HCT116 (cell line): ENCODE results near the gene METTL22. TPM values are rescaled to one million over a fixed set of nuclear protein-coding genes. Genes with fewer than 3 reads are reported as not detected.

ENCODE experiments used
- ATAC-seq: fragments of 200-7000 bp; cut with Tn5 transposase; 2 replicates; pipeline ENCODE4 v1.9.1; 2020; ENCODE audit warnings: mild to moderate bottlenecking, moderate library complexity
- BruUV-seq: library from RNA; stranded (reverse); fragments of 400-500 nt; replicated peaks from 2 replicates; lab custom pipeline; 2021; lab: Mats Ljungman, UMichigan
- CTCF ChIA-PET: fragments of 300-600 bp; sonication (Branson Sonifier 250); formaldehyde crosslinking; loops from one replicate; lab custom pipeline; 2021; ENCODE audit warnings: antibody characterized with exemption; lab: Charles Lee
- POLR2A ChIA-PET: fragments of 300-600, 350-600 bp; sonication (Branson Sonifier 250); formaldehyde crosslinking; loops from one replicate; lab custom pipeline; 2021; ENCODE audit warnings: antibody characterized with exemption; lab: Charles Lee
- RAD21 ChIA-PET, 2 experiments: fragments of 300-600 bp; sonication (Branson Sonifier 250); formaldehyde crosslinking; loops; one replicate each; lab custom pipeline; 2023; ENCODE audit warnings: low total read pairs in 2 of 2; ENCODE audit not compliant: uncharacterized antibody in 2 of 2, unreplicated experiment in 2 of 2, low non-redundant PET in 1 of 2; lab: Charles Lee
- DNase-seq: peaks from one replicate; pipeline ENCODE4 v3.0.0-alpha.2; 2010; ENCODE audit warnings: low read depth, low spot score
- H2AFZ ChIP-seq: fragments of 200-600 bp; shearing (Covaris generic), sonication (generic); 2 replicates; pipeline ENCODE4 v1.6.1; 2017; ENCODE audit warnings: low read depth, mixed run types, mixed read lengths, antibody characterized with exemption, low read length; ENCODE audit not compliant: poor library complexity, severe bottlenecking
- H3K27ac ChIP-seq: 2 replicates; pipeline ENCODE4 v1.5.1; 2012; ENCODE audit warnings: low read depth, low read length
- H3K27me3 ChIP-seq: fragments of 200-600 bp; sonication (generic); 2 replicates; pipeline ENCODE4 v1.6.1; 2016; ENCODE audit warnings: mixed run types, low read length, mixed read lengths; ENCODE audit not compliant: insufficient read depth
- H3K36me3 ChIP-seq, 2 experiments: fragments of 200-500 bp in 1 of 2; fragments of 200-600 bp in 1 of 2; sonication (Bioruptor generic) in 1 of 2; sonication (generic) in 1 of 2; 2 replicates each; pipeline versions ENCODE4 v1.5.1 to v1.6.1; 2014 to 2016; ENCODE audit warnings: low read length in 2 of 2, inconsistent platforms in 1 of 2, mixed read lengths in 1 of 2, mixed run types in 1 of 2; ENCODE audit not compliant: insufficient read depth in 2 of 2, control insufficient read depth in 1 of 2
- H3K4me1 ChIP-seq, 2 experiments: fragments of 200-600 bp in 1 of 2; sonication (generic) in 1 of 2; 2 replicates each; pipeline versions ENCODE4 v1.5.1 to v1.6.1; 2012 to 2017; ENCODE audit warnings: low read length in 2 of 2, inconsistent platforms in 1 of 2, mild to moderate bottlenecking in 1 of 2, mixed read lengths in 1 of 2, mixed run types in 1 of 2, moderate library complexity in 1 of 2; ENCODE audit not compliant: insufficient read depth in 2 of 2, control insufficient read depth in 1 of 2
- H3K4me2 ChIP-seq: fragments of 200-600 bp; sonication (generic); 2 replicates; pipeline ENCODE4 v1.6.1; 2017; ENCODE audit warnings: mixed run types, low read length, mixed read lengths
- H3K4me3 ChIP-seq, 2 experiments: fragments of 200-600 bp in 1 of 2; sonication (generic) in 1 of 2; replicated peaks in 1 of 2; 2 replicates each; pipeline ENCODE4 v1.5.1; 2011 to 2016; ENCODE audit warnings: low read length in 2 of 2, control low read depth in 1 of 2, low read depth in 1 of 2, mild to moderate bottlenecking in 1 of 2, mixed read lengths in 1 of 2, mixed run types in 1 of 2
- H3K79me2 ChIP-seq: fragments of 200-600 bp; sonication (generic); 2 replicates; pipeline ENCODE4 v1.6.1; 2017; ENCODE audit warnings: mild to moderate bottlenecking, mixed run types, low read length, moderate library complexity, mixed read lengths; ENCODE audit not compliant: insufficient read depth
- H3K9ac ChIP-seq: fragments of 200-600 bp; sonication (generic); 2 replicates; pipeline ENCODE4 v1.6.1; 2016; ENCODE audit warnings: low read length, mixed read lengths
- H3K9me2 ChIP-seq: fragments of 200-600 bp; sonication (generic), shearing (Covaris generic); 2 replicates; pipeline ENCODE4 v1.6.1; 2017; ENCODE audit warnings: mixed run types, mild to moderate bottlenecking, moderate library complexity; ENCODE audit not compliant: insufficient read depth
- H3K9me3 ChIP-seq, 2 experiments: fragments of 200-500 bp in 1 of 2; fragments of 200-600 bp in 1 of 2; sonication (Bioruptor generic) in 1 of 2; sonication (generic) in 1 of 2; 2 replicates each; pipeline ENCODE4 v1.6.1; 2014 to 2017; ENCODE audit warnings: low read length in 2 of 2, mixed read lengths in 2 of 2, inconsistent platforms in 1 of 2, low read depth in 1 of 2, mild to moderate bottlenecking in 1 of 2, mixed run types in 1 of 2, moderate library complexity in 1 of 2; ENCODE audit not compliant: control insufficient read depth in 1 of 2, insufficient read depth in 1 of 2
- H4K20me1 ChIP-seq: fragments of 200-600 bp; sonication (generic), shearing (Covaris generic); 2 replicates; pipeline ENCODE4 v1.6.1; 2017; ENCODE audit warnings: mixed run types, mild to moderate bottlenecking, moderate library complexity; ENCODE audit not compliant: insufficient read depth
- CTCF ChIP-seq, 3 experiments: fragments of 200-600 bp in 1 of 3; sonication (generic) in 1 of 3; IDR thresholded peaks in 2 of 3; conservative IDR thresholded peaks in 1 of 3; 2 replicates each; pipeline ENCODE4 v1.5.1; 2012 to 2017; ENCODE audit warnings: low read depth in 2 of 3, low read length in 2 of 3, antibody characterized with exemption in 1 of 3, borderline replicate concordance in 1 of 3, control low read depth in 1 of 3, mild to moderate bottlenecking in 1 of 3, mixed read lengths in 1 of 3, mixed run types in 1 of 3, moderate library complexity in 1 of 3; ENCODE audit not compliant: insufficient read depth in 1 of 3
- MAX ChIP-seq: IDR thresholded peaks from 2 replicates; pipeline ENCODE4 v1.6.1; 2012
- POLR2AphosphoS5 ChIP-seq: IDR thresholded peaks from 2 replicates; pipeline ENCODE4 v1.6.1; 2011; ENCODE audit warnings: mild to moderate bottlenecking, low read depth, low read length, moderate library complexity
- TCF7L2 ChIP-seq: IDR thresholded peaks from 2 replicates; pipeline ENCODE4 v1.7.0; 2011; ENCODE audit warnings: borderline replicate concordance, inconsistent platforms; ENCODE audit not compliant: insufficient read depth, insufficient read length; ENCODE audit errors: extremely low read depth
- ZNF274 ChIP-seq: fragments of 200-500 bp; sonication (Bioruptor generic); IDR thresholded peaks from 2 replicates; pipeline ENCODE4 v1.6.1; 2014; ENCODE audit warnings: mild to moderate bottlenecking, low read depth, low read length, inconsistent platforms
- intact Hi-C: fragments of 100-400 bp; cut with micrococcal nuclease; formaldehyde crosslinking; loops from 2 replicates; pipeline ENCODE4 v1.10.0; 2022
- total RNA-seq: library from RNA; stranded (reverse); gene quantifications from one replicate; pipeline ENCODE4 v1.2.1, GENCODE V29; 2021; ENCODE audit not compliant: unreplicated experiment

The METTL22 gene
- total RNA-seq, 1 experiment from 2014 or later: 33.3 TPM

- Histone ChIP-seq H3K27me3 (no peaks in the 10 kb centered on the region), H3K4me1 (peaks cover 0 to 4% of the 10 kb centered on the region in 2 experiments; a peak in 1 of 4 replicates), H3K27ac (no peak overlapping the region), H3K9ac (no peak overlapping the region), H3K9me3 (peaks cover 12 to 15% of the 10 kb centered on the region in 2 experiments; a peak in 2 of 4 replicates), H3K4me3 (no peak overlapping the region), H2AFZ (no peak overlapping the region), H3K4me2 (no peak overlapping the region), H3K36me3 (no peaks in the 10 kb centered on the region), H3K79me2 (no peaks in the 10 kb centered on the region), H3K9me2 (no peaks in the 10 kb centered on the region), H4K20me1 (no peaks in the 10 kb centered on the region)
- DNase-seq (no peak), ATAC-seq (no peak)
- ChIA-PET RAD21 (no interaction called here), POLR2A (no interaction called here), CTCF (no interaction called here)
- intact Hi-C loops: no loop called here
- TF ChIP-seq POLR2AphosphoS5 (no peak), ZNF274 (no peak), MAX (no peak), CTCF (IDR thresholded peaks at IDR 0.05 in 2 of 3, conservative IDR thresholded peaks at IDR 0.05 in 1 of 3; ENCODE audit: borderline replicate concordance in 1 of 3, insufficient read depth in 1 of 3, low read depth in 2 of 3, low read length in 2 of 3) (no peak)
- BruUV-seq: no TSS peak
Observed at GRCh38 chr16:8686031-8686621, 64.6 kb downstream of the METTL22 start.

GRCh38 chr16:8686879-8687278 lies 65.4 kb downstream of the METTL22 start:
- no peak overlapping the region for H3K4me2 ChIP-seq
- H4K20me1 ChIP-seq: no peaks in the 10 kb centered on the region
- CTCF ChIA-PET: no interaction called here
- no peaks in the 10 kb centered on the region for H3K79me2 ChIP-seq
- TF ChIP-seq TCF7L2: no peak
- H3K9me2 ChIP-seq: no peaks in the 10 kb centered on the region
- peaks cover 12 to 15% of the 10 kb centered on the region in 2 experiments; a peak in 2 of 4 replicates for H3K9me3 ChIP-seq
- BruUV-seq: no TSS peak
- H3K4me1 ChIP-seq: peaks cover 0 to 4% of the 10 kb centered on the region in 2 experiments; a peak in 1 of 4 replicates
- intact Hi-C loops: no loop called here
- no peak overlapping the region for H3K9ac ChIP-seq
- POLR2A ChIA-PET: no interaction called here
- H3K36me3 ChIP-seq: no peaks in the 10 kb centered on the region
- ATAC-seq (no peak), DNase-seq (no peak)
- RAD21 ChIA-PET: no interaction called here
- H3K27ac ChIP-seq: no peak overlapping the region
- no peak overlapping the region for H3K4me3 ChIP-seq
- H3K27me3 ChIP-seq: no peaks in the 10 kb centered on the region
- H2AFZ ChIP-seq: no peak overlapping the region
